Activated effector memory CD4-positive, alpha-beta T cell treated with Interleukin-2 at 50 U/mL for 16 hours (primary cell): ENCODE measurements around the gene LDLRAD1.
"Not testable (repeated sequence)": the region's sequence is repeated elsewhere in the genome, so short reads cannot be mapped to it uniquely, and the experiment has no call there.

Source experiments
- DNase-seq: peaks from one replicate; pipeline ENCODE4 v3.0.0-alpha.2; 2020

LDLRAD1 gene

DNA sequence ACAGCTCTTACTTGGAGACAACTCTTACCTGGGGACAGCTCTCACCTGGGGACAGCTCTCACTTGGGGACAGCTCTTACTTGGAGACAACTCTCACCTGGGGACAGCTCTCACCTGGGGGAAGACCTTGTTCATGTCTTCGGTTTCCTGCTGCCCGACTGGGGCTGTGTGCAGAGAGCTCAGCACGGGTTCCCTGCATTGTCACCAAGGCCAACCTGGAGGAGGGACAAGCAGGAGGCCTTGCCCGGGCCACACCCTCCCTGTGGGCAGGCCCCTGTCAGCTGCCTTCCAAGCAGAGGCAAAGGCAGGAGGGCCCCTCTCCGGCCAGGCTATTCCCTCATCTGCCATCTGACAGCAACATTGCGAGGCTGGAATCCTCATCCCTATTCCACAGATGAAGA lies at the start of gene LDLRAD1:
LDLRAD1 (minus strand) TSS at position 208 of the 400 bp plus-strand sequence; CDS start at position 134, 74 bp downstream.
- DNase-seq: no peak

DNA sequence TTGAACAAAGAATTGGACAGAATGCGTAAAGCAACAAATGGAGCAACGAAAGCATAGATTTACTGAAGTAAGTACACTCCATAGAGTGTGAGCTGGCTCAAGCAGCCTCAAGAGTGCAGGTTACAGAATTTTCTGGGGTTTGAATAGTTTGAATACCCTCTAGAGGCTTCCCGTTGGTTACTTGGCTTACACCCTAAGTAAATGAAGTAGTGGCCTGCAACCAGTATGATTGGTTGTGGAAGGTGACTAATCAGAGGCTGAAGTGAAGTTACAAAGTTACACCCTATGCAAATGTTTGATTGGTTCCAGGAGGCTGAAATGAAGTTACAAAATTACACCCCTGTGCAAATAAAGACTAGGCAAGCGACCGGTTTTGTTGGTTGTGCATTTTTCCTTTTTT lies 46.3 kb upstream of the LDLRAD1 start:
- no peak for DNase-seq

DNA sequence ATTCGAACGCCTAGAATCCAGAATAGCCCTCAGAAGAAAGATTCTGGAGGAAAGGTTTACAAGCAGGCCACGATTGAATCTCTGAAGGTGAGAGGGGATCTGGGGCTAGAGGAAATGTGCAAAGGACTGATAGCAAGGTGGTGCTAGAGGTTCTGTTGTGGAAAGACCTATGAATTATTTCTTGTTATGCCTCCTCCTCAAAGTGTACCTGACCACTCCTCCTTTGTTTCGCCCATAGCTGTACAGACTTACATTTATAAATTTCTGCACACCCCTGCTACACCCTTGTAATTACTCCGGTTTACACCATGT lies 36.4 kb upstream of the LDLRAD1 start:
- DNase-seq: no peak

- no peak for DNase-seq
These were observed 35.9 kb upstream of the LDLRAD1 start for GRCh38 chr1:54053745-54054437.

- DNase-seq: peak; percentile 97
These were observed 35.2 kb upstream of the LDLRAD1 start, which contains the start of the genes TCEANC2 and TMEM59 for GRCh38 chr1:54052934-54053744. TCEANC2 (plus strand) TSS chr1:54053608; CDS start chr1:54054423, 815 bp downstream. TMEM59 (minus strand) TSS chr1:54053204; CDS start chr1:54053188, 16 bp downstream.

DNA sequence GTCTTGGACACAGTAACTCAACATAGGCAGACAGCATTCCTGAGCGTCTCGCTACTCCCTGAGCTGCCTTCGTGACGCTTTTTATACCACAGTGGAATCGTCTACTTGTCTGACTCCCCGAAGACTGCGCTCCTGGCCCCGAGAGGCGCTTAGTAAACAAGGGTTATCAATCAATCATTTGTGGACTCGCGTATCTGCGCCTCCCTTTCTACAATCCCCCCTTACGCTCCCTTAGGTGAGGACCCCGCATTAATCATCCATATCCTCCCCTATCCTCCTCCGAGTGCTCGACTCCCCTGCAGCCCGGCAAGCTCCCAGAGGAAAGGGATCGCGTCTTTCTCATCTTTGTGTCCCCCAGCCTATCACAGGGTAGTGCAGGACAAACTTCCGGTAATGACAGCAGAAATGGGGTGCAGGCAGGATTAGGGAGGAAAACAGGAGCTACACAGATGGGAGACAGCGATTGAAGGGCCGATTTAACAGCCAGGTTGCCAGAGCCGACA lies 34.5 kb upstream of the LDLRAD1 start:
- DNase-seq: no peak

DNA sequence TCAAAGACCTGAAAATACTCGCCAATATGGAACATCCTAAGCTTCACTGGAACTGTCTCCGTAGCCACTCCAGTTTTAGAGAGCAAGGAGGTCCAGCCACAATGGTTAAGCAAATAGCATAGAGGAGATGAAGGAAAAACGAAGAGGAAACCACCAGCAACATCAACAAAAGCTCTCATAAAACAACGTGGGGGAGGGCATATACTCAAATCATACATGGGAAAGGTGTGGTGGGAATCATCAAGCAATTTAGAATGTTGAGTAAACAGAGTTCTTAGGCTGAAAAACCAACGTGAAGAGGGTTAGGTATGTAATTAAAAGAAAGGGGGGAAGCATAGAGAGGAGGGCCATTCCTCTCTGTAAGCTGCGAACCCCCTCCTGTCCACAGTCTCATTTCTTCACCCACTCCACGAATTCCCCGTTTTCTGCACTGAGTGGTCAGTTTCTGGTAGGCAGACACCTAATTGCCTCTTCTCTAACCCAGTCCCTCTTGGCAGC lies 34.0 kb upstream of the LDLRAD1 start:
- no peak for DNase-seq

GRCh38 chr1:54050435-54050834 lies 32.4 kb upstream of the LDLRAD1 start:
- DNase-seq: not testable (repeated sequence)

GRCh38 chr1:54047384-54048305 lies 29.7 kb upstream of the LDLRAD1 start:
- no peak for DNase-seq

DNA sequence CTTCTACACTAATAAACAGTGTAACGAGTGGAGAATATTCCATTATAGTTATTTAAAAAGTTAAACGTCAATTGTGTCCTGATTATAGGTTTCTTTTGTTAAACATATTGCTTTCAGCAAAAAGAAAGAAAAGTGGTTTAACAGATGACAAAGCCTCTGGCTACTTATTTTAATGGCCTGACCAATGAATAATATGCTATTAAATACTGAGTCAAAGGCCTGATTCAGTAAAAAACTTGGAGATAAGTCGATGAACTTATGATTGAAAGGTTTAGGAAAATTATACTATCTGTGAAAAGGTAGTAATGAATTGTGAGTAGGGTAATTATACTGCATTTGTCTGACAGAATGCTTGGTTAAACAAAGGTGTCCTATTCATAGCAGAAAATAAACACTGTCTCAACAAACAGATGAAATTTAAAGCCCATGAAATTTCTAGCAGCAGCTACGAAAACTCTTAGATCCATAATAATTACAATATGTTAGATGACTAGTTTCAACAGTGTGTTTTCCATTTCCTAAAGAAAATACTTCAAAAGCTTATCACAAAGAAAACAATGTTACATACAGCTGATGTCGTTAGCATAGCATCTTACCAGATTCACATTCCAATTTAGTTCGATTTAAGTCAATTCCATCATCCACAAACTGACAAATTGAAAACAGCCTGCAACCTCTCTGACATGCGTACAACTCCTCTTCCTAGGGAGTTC lies 28.8 kb upstream of the LDLRAD1 start:
- no peak for DNase-seq

DNA sequence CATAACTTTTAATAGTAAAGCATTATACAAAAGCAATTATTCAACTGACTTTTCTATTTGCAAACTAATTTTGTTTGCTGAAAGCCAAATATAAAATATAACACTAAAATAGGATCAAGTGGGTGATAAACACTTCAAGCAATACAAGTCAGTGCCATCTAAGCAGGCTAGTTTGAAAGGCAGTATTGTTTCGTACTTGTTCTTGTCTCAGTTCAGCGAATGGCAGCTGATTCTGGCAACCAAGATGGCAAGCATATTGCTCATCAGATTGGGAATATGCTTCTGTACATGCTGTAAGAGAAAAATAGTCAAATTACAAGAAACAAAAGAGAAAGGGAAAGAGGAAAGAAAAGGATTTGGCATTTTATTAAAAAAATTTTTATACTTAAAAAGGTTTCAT lies 27.5 kb upstream of the LDLRAD1 start:
- DNase-seq: no peak

GRCh38 chr1:54041806-54042205 lies 23.8 kb upstream of the LDLRAD1 start:
- DNase-seq: no peak

- DNase-seq: no peak
These were observed 19.5 kb upstream of the LDLRAD1 start for GRCh38 chr1:54037476-54037875.

DNA sequence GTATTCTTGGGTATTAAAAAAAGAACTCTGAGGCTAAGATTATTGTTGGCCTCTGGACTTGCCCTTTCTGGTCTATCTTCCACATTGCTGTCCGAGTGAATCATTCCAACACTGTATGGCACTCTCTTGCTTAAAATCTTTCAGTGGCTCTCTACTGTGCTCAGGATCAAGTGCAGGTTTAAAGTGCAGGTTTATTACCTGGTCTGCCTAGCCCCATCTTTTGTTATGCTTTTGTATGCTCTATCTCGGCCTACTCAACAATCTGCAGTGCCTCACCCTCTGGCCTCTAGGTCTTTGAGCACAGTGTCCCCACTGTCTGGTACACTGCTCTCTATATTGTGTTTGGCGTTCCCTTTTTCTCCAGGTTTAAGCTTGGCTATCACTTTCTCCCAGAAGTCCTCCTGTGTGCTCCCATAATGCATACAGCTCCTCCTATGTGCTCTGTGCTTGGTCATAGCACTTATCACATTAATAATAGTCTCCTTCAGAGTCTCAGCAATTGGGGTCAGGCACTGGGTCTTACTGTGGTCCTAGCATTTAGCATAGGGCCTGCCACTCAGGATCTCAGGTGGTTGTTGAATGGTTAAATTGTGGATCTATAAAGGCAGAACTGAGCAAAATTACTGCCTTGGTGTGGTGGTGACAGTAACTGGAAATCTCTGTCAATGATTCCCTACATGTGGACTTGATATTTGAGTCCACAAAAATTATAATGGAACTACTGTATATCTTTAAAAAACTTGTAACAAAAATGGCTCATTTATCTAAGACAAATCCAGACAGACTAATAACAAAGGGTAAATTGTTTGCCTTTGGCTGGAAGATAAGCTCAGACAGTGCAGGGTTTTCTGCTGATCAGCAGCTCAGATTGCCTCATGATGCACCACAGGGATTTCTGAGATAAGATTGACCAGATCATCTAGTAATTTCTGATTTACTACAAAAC lies 10.6 kb upstream of the LDLRAD1 start:
- no peak for DNase-seq

DNA sequence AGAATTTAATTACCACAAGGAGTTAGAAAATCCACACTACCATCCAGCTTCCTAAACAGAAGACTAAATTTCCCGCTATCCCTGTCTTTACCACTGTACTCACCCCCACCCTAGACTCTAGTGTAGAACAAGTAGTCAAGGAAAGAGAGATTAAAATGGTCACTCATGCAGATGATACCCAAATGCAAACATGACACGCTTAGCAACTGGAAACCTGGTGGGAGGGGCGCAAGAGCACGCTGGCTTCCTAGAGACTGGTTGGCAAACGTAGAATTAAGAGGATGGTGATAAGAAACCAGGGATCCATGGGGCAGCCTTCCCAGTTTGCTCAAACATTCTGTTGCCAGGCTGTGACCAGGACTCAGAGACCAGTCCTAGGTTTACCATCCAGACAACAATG lies 9.9 kb upstream of the LDLRAD1 start:
- no peak for DNase-seq

DNA sequence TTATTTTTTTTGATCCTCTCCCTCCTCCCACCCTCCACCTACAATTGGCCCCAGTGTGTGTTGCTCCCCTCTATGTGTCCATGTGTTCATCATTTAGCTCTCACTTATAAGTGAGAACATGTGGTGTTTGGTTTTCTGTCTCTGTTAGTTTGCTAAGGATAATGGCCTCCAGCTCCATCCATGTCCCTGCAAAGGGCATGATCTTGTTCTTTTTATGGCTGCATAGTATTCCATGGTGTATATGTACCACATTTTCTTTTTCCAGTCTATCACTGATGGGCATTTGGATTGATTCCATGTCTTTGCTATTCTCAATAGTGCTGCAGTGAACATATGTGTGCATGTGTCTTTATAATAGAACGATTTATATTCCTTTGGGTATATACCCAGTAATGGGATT lies 6.8 kb upstream of the LDLRAD1 start:
- DNase-seq: not testable (repeated sequence)

DNA sequence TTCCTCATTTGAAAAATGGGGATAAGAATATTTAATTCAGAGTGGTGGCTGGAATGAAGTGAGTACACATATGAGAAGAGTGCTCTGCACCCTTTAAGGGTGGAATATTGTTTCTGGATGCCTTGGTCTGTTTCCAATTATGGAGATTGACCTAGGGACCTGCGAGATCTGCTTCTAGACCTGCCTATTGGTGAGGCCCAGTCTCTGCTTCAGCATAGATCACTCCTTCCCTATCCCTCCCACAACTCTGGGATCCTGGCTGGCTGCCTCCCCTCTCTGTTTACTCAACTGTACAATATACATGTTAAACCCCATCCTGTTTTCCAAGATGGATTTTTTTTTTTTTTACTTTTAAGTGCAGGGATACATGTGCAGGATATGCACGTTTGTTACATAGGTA lies 6.4 kb upstream of the LDLRAD1 start:
- no peak for DNase-seq

DNA sequence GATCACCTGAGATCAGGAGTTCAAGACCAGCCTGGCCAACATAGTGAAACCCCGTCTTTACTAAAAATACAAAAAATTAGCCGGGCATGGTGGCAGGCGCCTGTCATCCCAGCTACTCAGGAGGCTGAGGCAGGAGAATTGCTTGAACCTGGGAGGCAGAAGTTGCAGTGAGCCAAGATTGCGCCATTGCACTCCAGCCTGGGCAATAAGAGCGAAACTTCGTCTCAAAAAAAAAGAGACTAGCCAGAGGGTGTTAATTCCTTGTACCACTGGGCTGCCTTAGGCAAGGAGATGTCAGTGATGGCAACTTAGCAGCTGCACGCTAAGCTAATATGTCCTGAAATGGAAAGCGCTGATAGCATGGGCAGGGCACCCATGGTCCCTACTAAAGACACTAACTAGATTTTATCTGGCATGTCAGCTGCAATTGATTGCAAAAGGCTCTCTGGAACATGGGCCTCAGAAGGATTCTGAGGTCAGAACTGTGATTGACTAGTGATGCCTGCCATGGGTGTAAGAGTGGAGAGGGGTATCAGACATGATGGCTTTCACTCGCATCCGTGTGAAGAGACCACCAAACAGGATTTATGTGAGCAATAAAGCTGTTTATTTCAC lies 1.7 kb upstream of the LDLRAD1 start:
- not testable (repeated sequence) for DNase-seq

DNA sequence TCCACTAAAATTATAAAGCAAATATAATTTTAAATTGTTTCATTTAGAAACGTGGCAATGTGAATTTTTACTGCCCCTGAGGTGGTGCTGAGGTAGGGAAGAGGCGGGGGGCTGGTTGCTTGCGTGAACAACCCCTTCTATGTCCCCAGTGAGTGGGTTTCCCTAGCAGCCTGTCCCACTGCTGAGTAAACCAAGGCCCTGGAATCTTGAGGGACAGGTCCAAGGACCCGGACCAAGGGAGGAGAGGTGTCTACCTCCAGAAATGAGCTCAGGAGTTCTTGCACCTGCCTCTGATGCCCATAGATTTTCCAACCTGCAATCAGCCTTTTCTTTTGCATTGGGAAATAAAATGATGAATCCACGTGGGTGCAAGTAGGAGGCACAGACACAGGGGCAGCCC lies 649 bp upstream of the LDLRAD1 start:
- DNase-seq: no peak
